GM12878 (cell line): ENCODE measurements around the gene ATP5MK. TPM values are rescaled to one million over a fixed set of nuclear protein-coding genes. Genes with fewer than 3 reads are reported as not detected.

ENCODE experiments used
- ATAC-seq: fragments of 200-7000 bp; cut with Tn5 transposase; 3 replicates; pipeline ENCODE4 v1.9.1; 2020; ENCODE audit warnings: mild to moderate bottlenecking, moderate library complexity
- BruUV-seq: library from RNA; stranded (reverse); fragments of 400-500 nt; replicated peaks from 2 replicates; lab custom pipeline; 2021; lab: Mats Ljungman, UMichigan
- CTCF ChIA-PET: fragments of 300-600 bp; sonication (Branson Sonifier 250); formaldehyde crosslinking; extraction: SDS; loops from one replicate; lab custom pipeline; 2021; ENCODE audit warnings: inconsistent platforms; lab: Yijun Ruan, JAX
- POLR2A ChIA-PET: fragments of 350-600 bp; formaldehyde crosslinking; extraction: SDS; loops from one replicate; lab custom pipeline; 2021; ENCODE audit warnings: inconsistent platforms; lab: Charles Lee
- RAD21 ChIA-PET: fragments of 300-600 bp; sonication (Branson Sonifier 250); formaldehyde crosslinking; loops from one replicate; lab custom pipeline; 2023; ENCODE audit warnings: antibody characterized with exemption; ENCODE audit not compliant: unreplicated experiment; lab: Charles Lee
- SMC1A ChIA-PET: fragments of 300-600 bp; sonication (Branson Sonifier 250); formaldehyde crosslinking; loops from one replicate; lab custom pipeline; 2023; ENCODE audit not compliant: unreplicated experiment, uncharacterized antibody; lab: Charles Lee
- DNase-seq: peaks from one replicate; pipeline ENCODE4 v3.0.0-alpha.2; 2011; ENCODE audit warnings: low read depth, low spot score
- FAIRE-seq: peaks from 3 replicates; lab custom pipeline; 2011; peaks lifted over from hg19 to GRCh38; lab: Jason Lieb, UNC
- H2AFZ ChIP-seq: 2 replicates; pipeline ENCODE4 v1.6.0; 2011; ENCODE audit warnings: low read depth, low read length, control low read depth; ENCODE audit not compliant: control insufficient read depth
- H3K27ac ChIP-seq: 2 replicates; pipeline ENCODE4 v1.5.1; 2011; ENCODE audit warnings: control low read depth; ENCODE audit not compliant: control insufficient read depth, insufficient read depth
- H3K27me3 ChIP-seq, 2 experiments: replicated peaks in 1 of 2; 2 replicates each; pipeline versions ENCODE4 v1.6.0 to v1.6.1; 2011; ENCODE audit warnings: low read length in 1 of 2; ENCODE audit not compliant: control insufficient read depth in 2 of 2, insufficient read depth in 2 of 2
- H3K36me3 ChIP-seq, 2 experiments: 2 replicates each; pipeline ENCODE4 v1.5.1; 2011; ENCODE audit warnings: low read length in 1 of 2; ENCODE audit not compliant: control insufficient read depth in 2 of 2, insufficient read depth in 2 of 2
- H3K4me1 ChIP-seq: 2 replicates; pipeline ENCODE4 v1.6.1; 2011; ENCODE audit warnings: mild to moderate bottlenecking, low read length, moderate library complexity, mixed read lengths; ENCODE audit not compliant: control insufficient read depth, insufficient read depth
- H3K4me2 ChIP-seq: 2 replicates; pipeline ENCODE4 v1.6.0; 2011; ENCODE audit warnings: control low read depth; ENCODE audit not compliant: control insufficient read depth, insufficient read depth
- H3K4me3 ChIP-seq: fragments of 200-600 bp; sonication (generic); 2 replicates; pipeline ENCODE4 v1.5.1; 2016
- H3K79me2 ChIP-seq: 2 replicates; pipeline ENCODE4 v1.6.0; 2011; ENCODE audit warnings: low read length; ENCODE audit not compliant: control insufficient read depth, insufficient read depth
- H3K9ac ChIP-seq: 2 replicates; pipeline ENCODE4 v1.8.0; 2011; ENCODE audit warnings: low read length, control low read depth, mixed read lengths; ENCODE audit not compliant: control insufficient read depth, insufficient read depth
- H3K9me3 ChIP-seq: replicated peaks from 3 replicates; pipeline ENCODE4 v1.5.1; 2011; ENCODE audit warnings: mild to moderate bottlenecking, low read length; ENCODE audit not compliant: control insufficient read depth, insufficient read depth
- H4K20me1 ChIP-seq: 2 replicates; pipeline ENCODE4 v1.6.0; 2011; ENCODE audit not compliant: control insufficient read depth, insufficient read depth
- ATF7 ChIP-seq: fragments of 450-650 bp; IDR thresholded peaks from 2 replicates; pipeline ENCODE4 v1.6.1; 2016; ENCODE audit warnings: low read depth, mild to moderate bottlenecking
- BRCA1 ChIP-seq: IDR thresholded peaks from 2 replicates; pipeline ENCODE4 v1.6.1; 2011; ENCODE audit warnings: low read depth, low read length, improper control_type of control experiment
- CBFB ChIP-seq: IDR thresholded peaks from 2 replicates; pipeline ENCODE4 v1.6.1; 2016; ENCODE audit warnings: antibody characterized with exemption, low read depth
- FOS ChIP-seq: IDR thresholded peaks from 3 replicates; pipeline ENCODE4 v1.6.1; 2011; ENCODE audit warnings: borderline replicate concordance; ENCODE audit not compliant: insufficient read length; ENCODE audit errors: extremely low read depth
- GABPA ChIP-seq: IDR thresholded peaks from 2 replicates; pipeline ENCODE4 v1.6.1; 2014; ENCODE audit warnings: antibody characterized with exemption, low read depth, mild to moderate bottlenecking, inconsistent platforms
- JUNB ChIP-seq: IDR thresholded peaks from 2 replicates; pipeline ENCODE4 v1.6.1; 2016; ENCODE audit warnings: antibody characterized with exemption, mild to moderate bottlenecking
- KLF5 ChIP-seq: fragments of 450-650 bp; IDR thresholded peaks from 2 replicates; pipeline ENCODE4 v1.6.1; 2014; ENCODE audit warnings: mild to moderate bottlenecking; ENCODE audit not compliant: partially characterized antibody
- NR2F1 ChIP-seq: fragments of 450-650 bp; conservative IDR thresholded peaks from 2 replicates; pipeline ENCODE4 v1.6.1; 2017; ENCODE audit warnings: mild to moderate bottlenecking
- RAD21 ChIP-seq: IDR thresholded peaks from 2 replicates; pipeline ENCODE4 v1.6.1; 2011; ENCODE audit warnings: mild to moderate bottlenecking, low read depth, low read length, moderate library complexity; ENCODE audit not compliant: insufficient read depth
- RAD51 ChIP-seq: fragments of 450-650 bp; IDR thresholded peaks from 2 replicates; pipeline ENCODE4 v1.6.1; 2016; ENCODE audit warnings: moderate library complexity, mild to moderate bottlenecking, inconsistent platforms
- SMC3 ChIP-seq: IDR thresholded peaks from 2 replicates; pipeline ENCODE4 v1.6.1; 2011; ENCODE audit warnings: low read length, improper control_type of control experiment, borderline replicate concordance
- SREBF2 ChIP-seq: IDR thresholded peaks from 2 replicates; pipeline ENCODE4 v1.6.1; 2012; ENCODE audit warnings: mild to moderate bottlenecking, low read length
- STAT1 ChIP-seq: fragments of 450-650 bp; conservative IDR thresholded peaks from 2 replicates; pipeline ENCODE4 v1.6.1; 2014; ENCODE audit warnings: antibody characterized with exemption, mild to moderate bottlenecking
- TBL1XR1 ChIP-seq: IDR thresholded peaks from 2 replicates; pipeline ENCODE4 v1.6.1; 2012; ENCODE audit warnings: low read depth, low read length, improper control_type of control experiment
- TCF3 ChIP-seq: IDR thresholded peaks from 2 replicates; pipeline ENCODE4 v1.6.1; 2012; ENCODE audit warnings: low read depth, mild to moderate bottlenecking, low read length, borderline replicate concordance; ENCODE audit not compliant: insufficient read depth
- YBX1 ChIP-seq: fragments of 450-650 bp; IDR thresholded peaks from 2 replicates; pipeline ENCODE4 v1.6.1; 2016; ENCODE audit warnings: antibody characterized with exemption
- ZBED1 ChIP-seq: IDR thresholded peaks from 2 replicates; pipeline ENCODE4 v1.6.1; 2016; ENCODE audit warnings: borderline replicate concordance
- ZZZ3 ChIP-seq: IDR thresholded peaks from 2 replicates; pipeline ENCODE4 v1.6.1; 2011; ENCODE audit warnings: low read depth; ENCODE audit not compliant: control insufficient read depth, insufficient read length
- WGBS: methylation state at CpG from one replicate; pipeline ENCODE4 v1.1.6; 2016; ENCODE audit warnings: low lambda C conversion rate; ENCODE audit not compliant: insufficient replicate concordance, insufficient coverage; ENCODE audit errors: missing lambda C conversion rate; 5-methylcytosine and 5-hydroxymethylcytosine counted together
- in situ Hi-C: fragments of 300-500 bp; cut with MboI; formaldehyde crosslinking; loops from 9 replicates; pipeline ENCODE4 v1.14.3; 2018; ENCODE audit warnings: mixed read lengths
- intact Hi-C: fragments of 100-400 bp; cut with micrococcal nuclease; formaldehyde crosslinking; loops from one replicate; pipeline ENCODE4 v1.14.2; 2022; ENCODE audit not compliant: unreplicated experiment
- polyA plus RNA-seq, 11 experiments: library from polyadenylated mRNA; depleted of rRNA in 4 of 11; unstranded in 6 of 11; stranded (reverse) in 5 of 11; fragments of >200 nt; fragmentation: Nextera tagmentation in 4 of 11; fragmentation: Illumina TruSeq in 1 of 11; extraction: Ambion mirVana in 4 of 11; extraction: Trizol in 1 of 11; gene quantifications; 1 replicate in 1 of 11; 2 replicates in 10 of 11; pipeline versions ENCODE4 v1.2.1 to v1.2.3, GENCODE V29; 2011 to 2016; ENCODE audit warnings: inconsistent platforms in 2 of 11, missing spikeins in 2 of 11, low read depth in 1 of 11
- total RNA-seq, 4 experiments: library from RNA; depleted of rRNA in 3 of 4; stranded (reverse); fragments of >200 nt in 3 of 4; fragmentation: Illumina TruSeq in 1 of 4; extraction: Trizol in 1 of 4; gene quantifications; 2 replicates each; pipeline versions ENCODE4 v1.2.1 to v1.2.3, GENCODE V29; 2013 to 2021
- TF ChIP-seq, protein P1 (sequence below): IDR thresholded peaks from 2 replicates; pipeline ENCODE4 v1.6.1; 2012; ENCODE audit warnings: mild to moderate bottlenecking, low read depth, low read length
- TF ChIP-seq, protein P2 (sequence below): IDR thresholded peaks from 2 replicates; pipeline ENCODE4 v1.6.1; 2012; ENCODE audit warnings: low read length, inconsistent platforms

Gene ATP5MK
- total and polyA plus RNA-seq, 10 of the 15 experiments (the other 5 are each of a cell fraction or from before 2014, with no cell fraction given) = 240 to 1,790 (median 626) TPM

- SMC1A ChIA-PET = interaction anchor here (0.6 to 3.2 kb wide), 7 partner anchors 9 to 1101 kb away, joined by 3 to 23 read pairs (median 4); partner anchors contain the start of genes ATP5MK and PDCD11
- peak within 1 kb of the TSS; percentile 90 for H2AFZ ChIP-seq
- CTCF ChIA-PET = interaction anchor here (1.0 to 2.5 kb wide), 5 partner anchors 27 to 118 kb away, joined by 3 to 11 read pairs (median 5); no protein-coding TSS in a partner anchor
- DNase-seq = peak; percentile 95
- in situ Hi-C loops (no loop called here), intact Hi-C loops (loop anchor here (1.0 to 5.0 kb wide), 3 partner anchors 17 to 104 kb away; partner anchors contain the start of genes ATP5MK, PCGF6 and PDCD11)
- POLR2A ChIA-PET = interaction anchor here (0.7 to 2.8 kb wide), 5 partner anchors 9 to 102 kb away, joined by 3 to 17 read pairs (median 4); partner anchors contain the start of genes ATP5MK and PDCD11
- peak within 1 kb of the TSS; percentile 81 for H3K27ac ChIP-seq
- H3K4me1 ChIP-seq = peaks cover 12% of the 10 kb centered on the region
- H3K9me3 ChIP-seq = no peaks in the 10 kb centered on the region
- peak; percentile 82 for ATAC-seq
- peak; percentile 95 for FAIRE-seq
- H3K27me3 ChIP-seq = no peaks in the 10 kb centered on the region
- peak within 1 kb of the TSS; percentile 68; the same call in 1 of the 2 replicates for H3K9ac ChIP-seq
- H3K79me2 ChIP-seq = peaks cover 25% of the 10 kb centered on the region
- H3K36me3 ChIP-seq = no peaks in the 10 kb centered on the region
- RAD21 ChIA-PET = interaction anchor here (0.7 to 1.5 kb wide), 5 partner anchors 91 to 654 kb away, joined by 3 read pairs; partner anchors contain the start of genes ARL3, CALHM1 and SFXN2
- no TSS peak for BruUV-seq
- peak within 1 kb of the TSS; percentile 81 for H3K4me2 ChIP-seq
- no peaks in the 10 kb centered on the region for H4K20me1 ChIP-seq
- under 1% methylated on average over 81 of the region's 81 CpGs for WGBS
- peak within 1 kb of the TSS; percentile 75 for H3K4me3 ChIP-seq
- TF ChIP-seq BRCA1 (0 out of 2 replicates have a peak, but pooled peaks have one; percentile 24), STAT1 (no peak), JUNB (no peak), ZBED1 (no peak), TBL1XR1 (peak; percentile 75; the same call in 1 of the 2 replicates), SREBF2 (no peak), CBFB (peak; percentile 61; the same call in 1 of the 2 replicates), ATF7 (peak; percentile 66; the same call in 1 of the 2 replicates), GABPA (no peak), ZZZ3 (no peak), NR2F1 (peak; percentile 61), FOS (no peak), KLF5 (no peak), TCF3 (0 out of 2 replicates have a peak, but pooled peaks have one; percentile 13), RAD21 (no peak), YBX1 (no peak), RAD51 (no peak; the same call in 1 of the 2 replicates), SMC3 (no peak)
- TF ChIP-seq, protein P1, sequence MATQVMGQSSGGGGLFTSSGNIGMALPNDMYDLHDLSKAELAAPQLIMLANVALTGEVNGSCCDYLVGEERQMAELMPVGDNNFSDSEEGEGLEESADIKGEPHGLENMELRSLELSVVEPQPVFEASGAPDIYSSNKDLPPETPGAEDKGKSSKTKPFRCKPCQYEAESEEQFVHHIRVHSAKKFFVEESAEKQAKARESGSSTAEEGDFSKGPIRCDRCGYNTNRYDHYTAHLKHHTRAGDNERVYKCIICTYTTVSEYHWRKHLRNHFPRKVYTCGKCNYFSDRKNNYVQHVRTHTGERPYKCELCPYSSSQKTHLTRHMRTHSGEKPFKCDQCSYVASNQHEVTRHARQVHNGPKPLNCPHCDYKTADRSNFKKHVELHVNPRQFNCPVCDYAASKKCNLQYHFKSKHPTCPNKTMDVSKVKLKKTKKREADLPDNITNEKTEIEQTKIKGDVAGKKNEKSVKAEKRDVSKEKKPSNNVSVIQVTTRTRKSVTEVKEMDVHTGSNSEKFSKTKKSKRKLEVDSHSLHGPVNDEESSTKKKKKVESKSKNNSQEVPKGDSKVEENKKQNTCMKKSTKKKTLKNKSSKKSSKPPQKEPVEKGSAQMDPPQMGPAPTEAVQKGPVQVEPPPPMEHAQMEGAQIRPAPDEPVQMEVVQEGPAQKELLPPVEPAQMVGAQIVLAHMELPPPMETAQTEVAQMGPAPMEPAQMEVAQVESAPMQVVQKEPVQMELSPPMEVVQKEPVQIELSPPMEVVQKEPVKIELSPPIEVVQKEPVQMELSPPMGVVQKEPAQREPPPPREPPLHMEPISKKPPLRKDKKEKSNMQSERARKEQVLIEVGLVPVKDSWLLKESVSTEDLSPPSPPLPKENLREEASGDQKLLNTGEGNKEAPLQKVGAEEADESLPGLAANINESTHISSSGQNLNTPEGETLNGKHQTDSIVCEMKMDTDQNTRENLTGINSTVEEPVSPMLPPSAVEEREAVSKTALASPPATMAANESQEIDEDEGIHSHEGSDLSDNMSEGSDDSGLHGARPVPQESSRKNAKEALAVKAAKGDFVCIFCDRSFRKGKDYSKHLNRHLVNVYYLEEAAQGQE = peak; percentile 68
- TF ChIP-seq, protein P2, sequence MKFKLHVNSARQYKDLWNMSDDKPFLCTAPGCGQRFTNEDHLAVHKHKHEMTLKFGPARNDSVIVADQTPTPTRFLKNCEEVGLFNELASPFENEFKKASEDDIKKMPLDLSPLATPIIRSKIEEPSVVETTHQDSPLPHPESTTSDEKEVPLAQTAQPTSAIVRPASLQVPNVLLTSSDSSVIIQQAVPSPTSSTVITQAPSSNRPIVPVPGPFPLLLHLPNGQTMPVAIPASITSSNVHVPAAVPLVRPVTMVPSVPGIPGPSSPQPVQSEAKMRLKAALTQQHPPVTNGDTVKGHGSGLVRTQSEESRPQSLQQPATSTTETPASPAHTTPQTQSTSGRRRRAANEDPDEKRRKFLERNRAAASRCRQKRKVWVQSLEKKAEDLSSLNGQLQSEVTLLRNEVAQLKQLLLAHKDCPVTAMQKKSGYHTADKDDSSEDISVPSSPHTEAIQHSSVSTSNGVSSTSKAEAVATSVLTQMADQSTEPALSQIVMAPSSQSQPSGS = no peak
These were observed 28.3 kb downstream of the ATP5MK start, which contains the start of gene TAF5 for GRCh38 chr10:103367782-103368518. TAF5 (plus strand) TSS chr10:103367976; CDS start chr10:103367990, 14 bp downstream.
